Measurements from ENCODE around the gene HARBI1.

HARBI1 gene

GRCh38 chr11:46582588-46582987 is 34.4 kb downstream of the HARBI1 start:
- Histone ChIP-seq H3K79me2 (ENCODE audit: control insufficient read depth, low read length) (peaks cover 74% of the 10 kb centered on the region), H3K9me2 (replicated peaks; ENCODE audit: control insufficient read depth, low read length) (no peaks in the 10 kb centered on the region), H3F3A (ENCODE audit: control insufficient read depth, insufficient read depth) (no peaks in the 10 kb centered on the region), H3K36me3 (ENCODE audit: control insufficient read depth, low read length) (no peaks in the 10 kb centered on the region), H4K20me1 (ENCODE audit: control insufficient read depth, insufficient read depth, low read depth, low read length) (no peaks in the 10 kb centered on the region), H3K9me3 (ENCODE audit: control insufficient read depth, insufficient read depth, low read length) (no peaks in the 10 kb centered on the region), H3K4me3 (ENCODE audit: low read length) (no peak overlapping the region), H3K27me3 (ENCODE audit: control insufficient read depth, low read length) (no peaks in the 10 kb centered on the region), H3K4me2 (ENCODE audit: low read length) (no peak overlapping the region), H3K27ac (ENCODE audit: low read depth, low read length) (no peak overlapping the region), H3K4me1 (ENCODE audit: control insufficient read depth, low read length) (no peaks in the 10 kb centered on the region)
- no peak for TF ChIP-seq EZH2phosphoT487 (IDR thresholded peaks at IDR 0.05; ENCODE audit: borderline replicate concordance, low read length)
- TF ChIP-seq CTCF (IDR thresholded peaks at IDR 0.05; ENCODE audit: low read depth, low read length, poor library complexity, severe bottlenecking): no peak

- H3F3A ChIP-seq (ENCODE audit: control insufficient read depth, insufficient read depth): no peaks in the 10 kb centered on the region
- peaks cover 83% of the 10 kb centered on the region for H3K79me2 ChIP-seq (ENCODE audit: control insufficient read depth, low read length)
- no peaks in the 10 kb centered on the region; the same call in none of the 2 replicates for H3K36me3 ChIP-seq (ENCODE audit: control insufficient read depth, low read length)
- peaks cover 9% of the 10 kb centered on the region for H3K4me1 ChIP-seq (ENCODE audit: control insufficient read depth, low read length)
- H3K4me3 ChIP-seq (ENCODE audit: low read length): no peak overlapping the region
- no peak overlapping the region for H3K27ac ChIP-seq (ENCODE audit: low read depth, low read length)
- no peaks in the 10 kb centered on the region; the same call in 1 of the 2 replicates for H4K20me1 ChIP-seq (ENCODE audit: control insufficient read depth, insufficient read depth, low read depth, low read length)
- peaks cover 6% of the 10 kb centered on the region; the same call in 1 of the 2 replicates for H3K9me3 ChIP-seq (ENCODE audit: control insufficient read depth, insufficient read depth, low read length)
- no peaks in the 10 kb centered on the region for H3K9me2 ChIP-seq (replicated peaks; ENCODE audit: control insufficient read depth, low read length)
- TF ChIP-seq EZH2phosphoT487 (IDR thresholded peaks at IDR 0.05; ENCODE audit: borderline replicate concordance, low read length): no peak
- no peak overlapping the region for H3K4me2 ChIP-seq (ENCODE audit: low read length)
- H3K27me3 ChIP-seq (ENCODE audit: control insufficient read depth, low read length): no peaks in the 10 kb centered on the region
These were observed 40.0 kb downstream of the HARBI1 start for GRCh38 chr11:46577058-46577457.

- Histone ChIP-seq H3K4me3 (ENCODE audit: low read length) (no peak overlapping the region), H3K9me2 (replicated peaks; ENCODE audit: control insufficient read depth, low read length) (no peaks in the 10 kb centered on the region), H3K36me3 (ENCODE audit: control insufficient read depth, low read length) (no peaks in the 10 kb centered on the region; the same call in none of the 2 replicates), H3K4me2 (ENCODE audit: low read length) (no peak overlapping the region), H4K20me1 (ENCODE audit: control insufficient read depth, insufficient read depth, low read depth, low read length) (peaks cover 6% of the 10 kb centered on the region; the same call in 1 of the 2 replicates), H3K79me2 (ENCODE audit: control insufficient read depth, low read length) (peaks cover 81% of the 10 kb centered on the region), H3F3A (ENCODE audit: control insufficient read depth, insufficient read depth) (no peaks in the 10 kb centered on the region), H3K27ac (ENCODE audit: low read depth, low read length) (no peak overlapping the region), H3K4me1 (ENCODE audit: control insufficient read depth, low read length) (peaks cover 9% of the 10 kb centered on the region), H3K9me3 (ENCODE audit: control insufficient read depth, insufficient read depth, low read length) (peaks cover 6% of the 10 kb centered on the region; the same call in 1 of the 2 replicates), H3K27me3 (ENCODE audit: control insufficient read depth, low read length) (no peaks in the 10 kb centered on the region)
- no peak for TF ChIP-seq EZH2phosphoT487 (IDR thresholded peaks at IDR 0.05; ENCODE audit: borderline replicate concordance, low read length)
- TF ChIP-seq CTCF (IDR thresholded peaks at IDR 0.05; ENCODE audit: low read depth, low read length, poor library complexity, severe bottlenecking): no peak
These were observed 42.4 kb downstream of the HARBI1 start for GRCh38 chr11:46574656-46575055.

GRCh38 chr11:46570790-46571398 is 46.1 kb downstream of the HARBI1 start:
- no peak overlapping the region for H3K4me2 ChIP-seq (ENCODE audit: low read length)
- peaks cover 9% of the 10 kb centered on the region for H3K4me1 ChIP-seq (ENCODE audit: control insufficient read depth, low read length)
- peaks cover 77% of the 10 kb centered on the region for H3K79me2 ChIP-seq (ENCODE audit: control insufficient read depth, low read length)
- H3K36me3 ChIP-seq (ENCODE audit: control insufficient read depth, low read length): no peaks in the 10 kb centered on the region; the same call in none of the 2 replicates
- H3K9me3 ChIP-seq (ENCODE audit: control insufficient read depth, insufficient read depth, low read length): peaks cover 6% of the 10 kb centered on the region; the same call in 1 of the 2 replicates
- no peaks in the 10 kb centered on the region for H3K9me2 ChIP-seq (replicated peaks; ENCODE audit: control insufficient read depth, low read length)
- 0 out of 2 replicates have a peak, but pooled peaks cover 6% of the 10 kb centered on the region for H4K20me1 ChIP-seq (ENCODE audit: control insufficient read depth, insufficient read depth, low read depth, low read length)
- no peak overlapping the region for H3K27ac ChIP-seq (ENCODE audit: low read depth, low read length)
- TF ChIP-seq CTCF (IDR thresholded peaks at IDR 0.05; ENCODE audit: low read depth, low read length, poor library complexity, severe bottlenecking): no peak
- no peak for TF ChIP-seq EZH2phosphoT487 (IDR thresholded peaks at IDR 0.05; ENCODE audit: borderline replicate concordance, low read length)
- no peak overlapping the region for H3K4me3 ChIP-seq (ENCODE audit: low read length)
- H3F3A ChIP-seq (ENCODE audit: control insufficient read depth, insufficient read depth): no peaks in the 10 kb centered on the region
- no peaks in the 10 kb centered on the region for H3K27me3 ChIP-seq (ENCODE audit: control insufficient read depth, low read length)

All from DOHH2 (cell line).